ES-I3 (cell line): ENCODE data around the gene BMPR1A.

Experiments
- H3K36me3 ChIP-seq: 2 replicates; pipeline ENCODE4 v1.6.1; 2013; ENCODE audit warnings: mild to moderate bottlenecking, low read length, control low read depth, moderate library complexity; ENCODE audit not compliant: insufficient read depth
- H3K4me1 ChIP-seq: 2 replicates; pipeline ENCODE4 v1.6.1; 2013; ENCODE audit warnings: mild to moderate bottlenecking, control low read depth, low read length; ENCODE audit not compliant: insufficient read depth
- H3K9ac ChIP-seq: 2 replicates; pipeline ENCODE4 v1.6.1; 2013; ENCODE audit warnings: low read depth, mild to moderate bottlenecking, low read length, moderate library complexity
- H3K9me3 ChIP-seq: 2 replicates; pipeline ENCODE4 v1.6.1; 2013; ENCODE audit warnings: mild to moderate bottlenecking, low read length, moderate library complexity; ENCODE audit not compliant: control insufficient read depth, insufficient read depth

The BMPR1A gene

DNA sequence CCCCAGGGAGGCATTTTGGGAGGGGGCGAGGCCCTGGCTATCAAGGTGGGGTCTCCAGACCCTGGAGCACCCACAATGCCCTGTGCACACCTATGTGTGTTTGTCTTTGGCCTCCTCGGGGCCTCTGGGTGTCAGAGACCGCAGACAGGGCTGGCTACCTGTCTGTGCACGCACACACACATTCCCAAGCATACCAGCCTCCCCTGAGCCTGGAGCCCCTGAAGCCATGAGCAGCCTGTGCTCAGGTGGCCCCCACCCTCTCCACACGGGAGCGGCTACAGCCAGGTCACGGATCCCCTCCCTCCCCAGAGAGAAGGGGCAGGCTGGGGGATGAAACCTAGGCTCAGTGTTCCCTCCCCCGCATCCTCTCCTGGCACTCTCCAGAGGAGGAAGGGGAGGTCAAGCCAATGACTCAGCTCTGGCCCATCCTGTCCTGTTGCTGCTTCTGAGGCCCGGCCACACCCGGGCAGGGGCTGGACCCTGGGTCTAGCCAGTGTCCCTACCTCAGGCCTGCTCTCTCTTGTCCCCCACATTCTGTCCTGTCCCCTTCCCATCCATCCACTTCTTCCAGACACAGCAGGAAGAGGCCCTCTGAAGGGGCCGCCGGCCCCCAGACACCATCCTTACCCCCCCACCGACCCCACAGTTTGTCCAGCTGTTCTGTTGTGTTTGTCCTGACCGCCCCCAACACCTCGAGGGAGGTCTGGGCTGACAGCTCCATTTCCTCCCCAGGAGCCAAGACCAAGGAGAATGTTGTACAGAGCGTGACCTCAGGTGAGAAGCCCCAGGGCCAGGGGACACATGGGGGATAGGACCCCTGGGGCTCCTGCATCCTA, 202.7 kb downstream of the BMPR1A start:
- Histone ChIP-seq H3K9ac (no peak overlapping the region; the same call in 1 of the 2 replicates), H3K36me3 (no peaks in the 10 kb centered on the region), H3K4me1 (peaks cover 53% of the 10 kb centered on the region), H3K9me3 (no peaks in the 10 kb centered on the region)

DNA sequence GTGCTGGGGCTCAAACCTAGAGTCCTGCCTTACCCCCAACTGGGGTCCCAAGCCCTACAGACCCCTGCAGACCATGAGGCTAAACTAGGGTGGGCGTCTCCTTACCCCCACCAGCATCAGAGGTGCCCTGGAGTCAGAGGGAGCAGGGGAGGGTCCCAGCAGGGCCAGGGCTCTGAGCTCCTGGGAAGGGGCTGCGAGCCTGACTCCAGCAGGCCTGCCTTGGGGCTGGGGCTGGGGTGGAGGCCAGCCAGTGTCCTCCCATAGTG, 203.3 kb downstream of the BMPR1A start:
- H3K9ac ChIP-seq, result no peak overlapping the region
- H3K36me3 ChIP-seq, result no peaks in the 10 kb centered on the region
- peaks cover 53% of the 10 kb centered on the region for H3K4me1 ChIP-seq
- H3K9me3 ChIP-seq, result no peaks in the 10 kb centered on the region

DNA sequence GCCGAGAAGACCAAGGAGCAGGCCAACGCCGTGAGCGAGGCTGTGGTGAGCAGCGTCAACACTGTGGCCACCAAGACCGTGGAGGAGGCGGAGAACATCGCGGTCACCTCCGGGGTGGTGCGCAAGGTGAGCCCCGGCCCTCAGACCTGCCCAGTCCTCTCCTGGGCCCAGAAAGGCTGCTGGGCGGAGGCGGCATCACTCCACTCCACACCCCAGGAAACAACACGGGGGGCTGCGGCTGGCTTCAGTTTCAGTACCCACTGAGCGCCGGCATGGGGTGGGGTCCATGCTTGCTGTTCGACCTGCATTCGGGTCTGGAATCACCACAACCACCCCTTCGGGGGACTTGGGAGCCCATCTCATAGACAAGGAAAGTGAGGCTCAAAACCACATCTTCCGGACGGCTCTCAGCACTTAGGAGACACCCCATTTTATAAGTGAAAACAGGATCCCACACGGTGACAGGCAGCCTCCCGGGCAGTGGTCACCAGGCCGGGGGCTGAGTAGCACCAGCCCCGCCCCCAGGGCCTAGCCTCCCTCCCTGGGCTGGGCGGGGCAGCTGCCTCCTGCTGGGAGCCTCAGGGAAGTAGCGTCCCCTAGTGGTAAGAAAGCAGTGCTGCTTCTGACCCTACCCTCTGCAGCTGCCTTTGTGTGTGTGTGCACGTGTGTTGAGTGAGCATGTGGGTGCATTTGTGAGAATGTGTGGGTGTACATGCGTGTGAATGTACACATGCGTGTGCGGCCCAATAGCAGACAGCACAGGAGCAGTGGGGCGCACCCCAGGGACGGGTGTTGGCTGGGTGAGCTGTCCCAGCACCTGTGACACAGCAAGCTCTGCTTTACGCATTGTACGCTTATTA, 203.8 kb downstream of the BMPR1A start:
- Histone ChIP-seq H3K4me1 (peaks cover 47% of the 10 kb centered on the region), H3K9ac (no peak overlapping the region), H3K9me3 (no peaks in the 10 kb centered on the region), H3K36me3 (no peaks in the 10 kb centered on the region)

DNA sequence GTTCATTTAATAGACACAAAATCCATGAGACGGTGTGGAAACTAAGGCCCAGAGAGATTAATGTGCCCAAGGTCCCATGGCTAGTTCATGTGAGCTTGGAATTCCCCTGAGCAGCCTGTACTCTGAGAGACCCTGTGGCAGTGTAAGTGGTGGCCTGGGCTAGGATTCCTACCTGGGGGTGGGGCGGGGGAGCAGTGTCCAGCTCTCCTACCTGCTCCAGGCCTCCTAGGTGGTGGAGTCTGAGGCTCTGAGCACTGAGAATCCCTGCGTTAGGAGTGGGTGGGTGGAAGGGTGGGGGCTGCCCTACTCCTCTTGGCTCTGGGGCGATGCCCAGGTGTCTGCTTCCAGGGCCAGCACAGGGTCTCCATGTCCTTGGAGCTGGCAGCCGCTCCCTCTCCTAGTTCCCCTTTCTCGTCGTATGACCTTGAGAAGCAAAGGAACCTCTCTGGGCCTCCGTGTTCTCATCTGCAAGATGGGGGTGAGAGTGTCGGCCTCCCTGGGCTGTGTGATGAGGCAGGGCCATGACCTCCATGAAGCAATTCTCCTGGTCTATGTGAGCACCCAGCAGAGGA, 204.5 kb downstream of the BMPR1A start:
- Histone ChIP-seq H3K9me3 (no peaks in the 10 kb centered on the region), H3K36me3 (no peaks in the 10 kb centered on the region), H3K9ac (no peak overlapping the region), H3K4me1 (peaks cover 46% of the 10 kb centered on the region)

DNA sequence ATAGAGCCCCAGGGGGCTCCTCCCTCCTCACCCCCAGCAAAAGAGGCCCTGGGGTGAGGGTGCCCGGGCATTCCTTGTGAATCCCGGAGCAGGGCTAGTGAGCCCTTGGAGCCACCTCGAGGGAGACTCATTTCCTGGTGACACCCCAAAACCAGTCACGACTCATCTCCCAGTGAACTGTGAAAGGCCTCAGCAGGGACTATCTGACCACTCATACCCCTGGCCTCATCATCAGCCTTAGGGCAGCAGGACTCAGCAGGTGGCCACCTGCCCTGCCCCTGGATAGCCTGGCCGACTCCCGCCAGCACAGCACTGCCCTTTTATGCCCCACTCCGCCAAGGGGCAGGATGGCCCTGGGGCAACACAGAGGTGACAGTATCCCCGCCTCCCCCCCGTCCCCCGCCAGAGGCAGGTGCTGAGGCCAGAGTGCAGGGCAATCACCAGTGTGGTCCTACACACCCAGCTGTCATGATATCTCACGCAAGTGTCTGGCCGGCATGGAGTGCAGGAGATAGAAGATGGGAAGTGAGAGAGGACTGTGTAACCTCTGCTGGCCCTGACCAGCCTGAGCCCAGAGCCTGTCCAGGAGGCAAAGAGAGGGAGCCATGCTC, 205.2 kb downstream of the BMPR1A start:
- no peaks in the 10 kb centered on the region for H3K36me3 ChIP-seq
- no peaks in the 10 kb centered on the region for H3K9me3 ChIP-seq
- no peak overlapping the region for H3K9ac ChIP-seq
- H3K4me1 ChIP-seq, result peaks cover 46% of the 10 kb centered on the region

DNA sequence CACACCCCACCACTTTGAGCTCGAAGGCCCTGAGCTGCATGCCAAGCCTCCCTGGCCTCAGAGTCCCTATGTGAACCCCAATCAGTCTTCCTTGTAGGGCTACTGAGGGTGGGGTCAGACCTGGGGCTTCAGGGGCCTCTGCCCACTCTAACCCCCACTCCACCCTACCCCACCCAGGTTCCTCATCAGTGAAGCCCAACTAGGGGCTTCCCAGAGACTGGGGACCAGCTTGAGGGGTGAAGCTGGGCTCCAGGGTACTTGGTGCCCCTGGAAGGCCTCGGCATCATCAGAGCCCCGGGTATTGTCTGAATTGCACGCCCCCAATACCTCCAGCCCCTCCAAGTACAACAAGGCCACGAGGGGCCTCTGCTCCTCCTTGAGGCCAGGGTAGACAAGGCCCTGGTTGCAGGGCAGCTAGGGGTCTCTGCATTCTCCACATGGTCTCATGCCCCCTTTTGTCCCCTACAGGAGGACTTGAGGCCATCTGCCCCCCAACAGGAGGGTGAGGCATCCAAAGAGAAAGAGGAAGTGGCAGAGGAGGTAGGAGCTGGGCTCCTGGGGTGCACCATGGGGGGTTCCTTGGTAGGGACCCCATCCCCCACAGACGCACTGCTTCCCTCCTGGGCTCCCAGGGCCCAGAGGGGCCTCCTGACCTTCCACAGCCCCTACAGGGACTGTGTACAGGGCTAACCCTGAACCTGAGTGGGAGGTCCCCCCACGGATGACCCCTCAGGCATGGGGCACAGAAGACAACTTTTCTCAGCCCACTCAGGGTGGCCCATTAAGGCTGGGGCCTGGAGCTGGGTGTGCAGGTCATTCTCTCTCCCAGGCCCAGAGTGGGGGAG, 205.9 kb downstream of the BMPR1A start:
- peaks cover 47% of the 10 kb centered on the region for H3K4me1 ChIP-seq
- H3K36me3 ChIP-seq, result no peaks in the 10 kb centered on the region
- no peaks in the 10 kb centered on the region for H3K9me3 ChIP-seq
- H3K9ac ChIP-seq, result no peak overlapping the region

DNA sequence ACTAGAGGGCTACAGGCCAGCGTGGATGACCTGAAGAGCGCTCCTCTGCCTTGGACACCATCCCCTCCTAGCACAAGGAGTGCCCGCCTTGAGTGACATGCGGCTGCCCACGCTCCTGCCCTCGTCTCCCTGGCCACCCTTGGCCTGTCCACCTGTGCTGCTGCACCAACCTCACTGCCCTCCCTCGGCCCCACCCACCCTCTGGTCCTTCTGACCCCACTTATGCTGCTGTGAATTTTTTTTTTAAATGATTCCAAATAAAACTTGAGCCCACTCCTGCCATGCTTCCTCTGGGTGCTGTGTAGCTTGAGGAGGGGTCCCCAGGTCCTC, 206.5 kb downstream of the BMPR1A start:
- Histone ChIP-seq H3K9ac (no peak overlapping the region), H3K4me1 (peaks cover 48% of the 10 kb centered on the region), H3K36me3 (no peaks in the 10 kb centered on the region), H3K9me3 (no peaks in the 10 kb centered on the region)

DNA sequence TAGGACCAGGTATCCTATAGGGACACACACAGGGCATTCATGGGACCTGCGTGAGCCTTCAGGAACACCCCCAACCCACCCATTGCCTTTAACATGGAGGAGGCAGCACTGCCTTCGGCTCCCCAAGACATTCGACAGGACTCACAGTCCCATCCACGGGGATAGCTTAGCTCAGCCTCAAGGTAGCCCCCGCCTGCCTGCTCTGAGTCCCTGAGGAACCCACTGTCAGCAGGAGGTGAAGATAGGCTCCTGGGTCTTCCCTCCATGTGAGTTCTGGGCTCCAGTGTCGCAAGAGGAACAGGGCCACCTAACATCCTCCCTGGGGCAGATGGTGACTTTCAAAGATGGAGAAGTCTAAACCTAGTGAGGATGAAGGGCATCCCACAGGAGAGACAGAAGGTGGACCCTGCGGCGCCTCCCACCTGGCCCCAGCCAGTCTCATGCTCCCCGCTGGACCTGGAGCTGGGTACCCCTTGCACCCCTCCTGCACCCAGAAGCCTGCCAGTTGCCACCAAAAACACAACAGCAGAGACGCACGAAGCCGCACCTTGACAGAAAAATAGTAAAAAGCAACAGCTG, 207.0 kb downstream of the BMPR1A start:
- Histone ChIP-seq H3K4me1 (peaks cover 44% of the 10 kb centered on the region), H3K9ac (no peak overlapping the region), H3K36me3 (no peaks in the 10 kb centered on the region), H3K9me3 (no peaks in the 10 kb centered on the region)

DNA sequence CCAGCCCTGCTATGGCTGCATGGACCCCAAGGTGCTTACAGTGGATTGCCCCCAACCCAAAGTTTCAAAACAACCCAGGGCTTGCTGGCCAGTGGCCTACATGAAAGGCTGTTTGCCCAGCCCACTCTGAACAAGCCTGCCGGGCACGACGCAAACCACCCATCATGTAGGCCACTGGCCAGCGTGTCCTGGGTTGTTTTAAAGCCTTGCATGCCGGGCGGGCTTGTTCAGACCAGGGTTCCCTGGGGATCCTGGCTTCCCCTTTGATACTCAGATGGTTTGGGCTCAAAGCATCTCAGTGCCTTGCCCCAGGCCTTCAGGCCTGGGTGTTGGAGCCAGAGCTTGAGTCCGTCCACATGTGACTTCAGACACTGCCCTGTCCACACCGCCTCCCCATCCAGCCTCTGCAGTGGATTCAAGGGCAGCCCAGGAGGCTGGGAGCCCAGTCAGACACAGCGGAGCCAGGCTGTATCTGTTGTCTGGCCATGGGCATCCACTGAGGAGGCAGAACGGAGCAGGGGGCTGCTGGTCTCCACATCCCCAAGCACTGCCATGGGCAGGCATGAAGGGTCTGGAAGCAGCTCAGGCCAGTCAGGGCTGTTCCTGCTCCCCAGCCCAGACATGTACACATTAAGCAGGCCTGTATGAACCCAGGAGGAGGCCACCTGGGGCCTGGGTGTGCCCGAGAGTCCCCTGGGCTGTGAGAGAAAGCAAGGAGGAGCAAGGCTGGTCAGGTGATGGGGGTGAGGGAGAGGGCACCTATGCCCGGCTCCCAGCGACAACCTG, 207.8 kb downstream of the BMPR1A start:
- Histone ChIP-seq H3K9ac (no peak overlapping the region), H3K36me3 (no peaks in the 10 kb centered on the region), H3K9me3 (no peaks in the 10 kb centered on the region), H3K4me1 (peaks cover 40% of the 10 kb centered on the region)

DNA sequence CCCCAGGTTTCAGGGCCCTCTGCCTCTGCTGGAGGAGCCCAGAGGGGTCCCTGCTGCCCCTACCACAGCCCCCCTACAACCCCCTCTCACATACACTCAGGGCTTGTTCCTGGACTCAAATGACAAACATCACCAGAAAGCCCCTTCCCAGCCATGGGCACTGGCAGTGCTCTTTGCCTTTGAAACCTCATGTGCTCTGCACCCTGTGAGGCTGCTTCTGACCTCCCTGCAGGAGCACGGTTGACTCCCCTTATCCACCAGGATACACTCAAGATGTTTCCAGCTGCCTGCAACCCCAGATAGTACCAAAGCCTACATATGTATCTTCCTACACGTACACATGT, 208.4 kb downstream of the BMPR1A start:
- no peaks in the 10 kb centered on the region for H3K36me3 ChIP-seq
- no peaks in the 10 kb centered on the region for H3K9me3 ChIP-seq
- H3K9ac ChIP-seq, result no peak overlapping the region
- H3K4me1 ChIP-seq, result peaks cover 39% of the 10 kb centered on the region

DNA sequence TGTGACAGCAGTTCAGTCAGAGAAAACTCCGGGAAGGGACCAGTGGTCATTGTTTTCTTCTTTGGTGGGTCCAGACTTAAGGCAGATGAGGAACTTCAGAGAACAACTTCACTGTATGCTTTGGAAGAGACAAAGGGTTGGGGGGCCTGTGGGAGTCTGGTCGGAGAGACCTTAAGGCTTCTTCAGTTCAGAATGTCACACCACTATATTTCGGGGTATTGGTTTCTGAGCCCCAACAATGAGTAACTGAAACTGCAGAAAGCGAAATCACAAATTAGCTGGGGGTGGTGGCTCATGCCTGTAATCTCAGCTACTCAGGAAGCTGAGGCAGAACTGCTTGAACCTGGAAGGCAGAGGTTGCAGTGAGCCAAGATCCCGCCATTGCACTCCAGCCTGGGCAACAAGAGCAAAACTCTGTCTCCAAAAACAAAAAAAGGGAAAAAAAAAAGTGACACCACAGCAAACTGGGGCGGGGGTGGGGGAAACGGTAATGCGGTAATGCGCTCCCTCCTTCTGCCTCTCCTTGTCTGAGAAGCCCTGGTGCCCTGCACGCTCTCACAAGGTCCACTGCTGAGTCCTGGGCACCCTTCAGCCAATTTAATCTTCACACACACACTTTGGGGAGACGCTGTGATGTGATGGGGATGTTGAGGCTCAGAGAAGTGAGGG, 209.7 kb downstream of the BMPR1A start:
- Histone ChIP-seq H3K9ac (no peak overlapping the region; the same call in 1 of the 2 replicates), H3K4me1 (peaks cover 29% of the 10 kb centered on the region), H3K36me3 (no peaks in the 10 kb centered on the region), H3K9me3 (no peaks in the 10 kb centered on the region)

DNA sequence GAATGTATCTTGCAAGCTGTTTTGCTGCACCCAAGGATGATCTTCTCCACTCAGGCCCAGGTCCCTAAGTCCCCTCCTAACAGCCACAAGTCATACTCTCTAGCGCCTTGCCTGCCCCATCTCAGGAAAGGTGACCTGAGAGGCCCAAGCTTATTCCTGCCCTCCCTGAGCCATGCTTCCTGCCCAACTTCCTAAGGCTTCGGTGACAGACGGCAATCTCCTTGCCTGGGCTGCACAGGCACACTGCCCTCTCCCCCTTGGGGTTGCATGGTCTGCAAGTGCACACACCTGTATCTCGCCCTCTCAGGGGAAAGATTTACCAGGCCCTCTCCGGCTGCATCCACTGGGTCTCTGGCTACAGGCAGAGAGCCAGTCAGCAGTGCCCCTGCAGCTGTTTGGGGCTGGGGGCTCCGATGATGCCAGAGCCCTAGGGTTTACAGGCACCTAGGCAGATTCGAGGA, 211.1 kb downstream of the BMPR1A start:
- Histone ChIP-seq H3K4me1 (peaks cover 29% of the 10 kb centered on the region), H3K36me3 (no peaks in the 10 kb centered on the region), H3K9ac (no peak overlapping the region), H3K9me3 (no peaks in the 10 kb centered on the region)
